ENCODE measurements around the gene FSTL4. TPM values are rescaled to one million over a fixed set of nuclear protein-coding genes. Genes with fewer than 3 reads are reported as not detected.

Gene FSTL4
- total RNA-seq, 4 donors from 2014 or later: 0.33 to 0.78 (median 0.34) TPM; not detected in 1

GRCh38 chr5:133330956-133331355, 281.4 kb downstream of the FSTL4 start:
- TF ChIP-seq POLR2A (IDR thresholded peaks at IDR 0.05; ENCODE audit: low read depth) (no peak), CTCF (IDR thresholded peaks at IDR 0.05) (no peak), EP300 (IDR thresholded peaks at IDR 0.05) (no peak), POLR2AphosphoS5 (IDR thresholded peaks at IDR 0.05) (no peak)
- peaks cover 0 to 5% (median 0%) of the 10 kb centered on the region in 4 donors for H3K27me3 ChIP-seq
- H3K27ac ChIP-seq (replicated peaks in 1 of 4): no peak overlapping the region
- H3K4me1 ChIP-seq: no peaks in the 10 kb centered on the region
- intact Hi-C loops (cut with DNase I): no loop called here
- H3K36me3 ChIP-seq: no peaks in the 10 kb centered on the region
- H3K4me3 ChIP-seq: no peak overlapping the region
- WGBS: 78% methylated on average over 2 of the region's 5 CpGs
- no peaks in the 10 kb centered on the region for H3K9me3 ChIP-seq
- DNase-seq (ENCODE audit: extremely low spot score): no peak

- H3K9me3 ChIP-seq: no peaks in the 10 kb centered on the region
- no peak overlapping the region for H3K27ac ChIP-seq (replicated peaks in 1 of 4)
- H3K4me3 ChIP-seq: no peak overlapping the region
- H3K27me3 ChIP-seq: no peaks in the 10 kb centered on the region
- TF ChIP-seq POLR2A (IDR thresholded peaks at IDR 0.05; ENCODE audit: low read depth): no peak
- no peak for TF ChIP-seq CTCF (IDR thresholded peaks at IDR 0.05)
- TF ChIP-seq EP300 (IDR thresholded peaks at IDR 0.05): no peak
- TF ChIP-seq POLR2AphosphoS5 (IDR thresholded peaks at IDR 0.05): no peak
- no peaks in the 10 kb centered on the region for H3K36me3 ChIP-seq
- H3K4me1 ChIP-seq: no peaks in the 10 kb centered on the region
- intact Hi-C loops (cut with DNase I): no loop called here
- 92% methylated on average over 11 of the region's 11 CpGs for WGBS
- DNase-seq (ENCODE audit: extremely low spot score): no peak
These were observed 283.5 kb downstream of the FSTL4 start for GRCh38 chr5:133328800-133329199.

- H3K4me1 ChIP-seq: no peaks in the 10 kb centered on the region
- H3K27ac ChIP-seq (replicated peaks in 1 of 4): no peak overlapping the region
- no peak overlapping the region for H3K4me3 ChIP-seq
- H3K27me3 ChIP-seq: no peaks in the 10 kb centered on the region
- no peak for DNase-seq (ENCODE audit: extremely low spot score)
- no peak for TF ChIP-seq EP300 (IDR thresholded peaks at IDR 0.05)
- TF ChIP-seq POLR2AphosphoS5 (IDR thresholded peaks at IDR 0.05): no peak
- TF ChIP-seq CTCF (IDR thresholded peaks at IDR 0.05): no peak
- TF ChIP-seq POLR2A (IDR thresholded peaks at IDR 0.05; ENCODE audit: low read depth): no peak
- 86% methylated on average over 4 of the region's 5 CpGs for WGBS
- H3K36me3 ChIP-seq: no peaks in the 10 kb centered on the region
- intact Hi-C loops (cut with DNase I): no loop called here
- H3K9me3 ChIP-seq: no peaks in the 10 kb centered on the region
These were observed 284.4 kb downstream of the FSTL4 start for GRCh38 chr5:133327946-133328401.

GRCh38 chr5:133326361-133326760, 286.0 kb downstream of the FSTL4 start:
- intact Hi-C loops (cut with DNase I): no loop called here
- H3K9me3 ChIP-seq: no peaks in the 10 kb centered on the region
- H3K27me3 ChIP-seq: no peaks in the 10 kb centered on the region
- DNase-seq (ENCODE audit: extremely low spot score): no peak
- no peak overlapping the region for H3K4me3 ChIP-seq
- TF ChIP-seq POLR2AphosphoS5 (IDR thresholded peaks at IDR 0.05) (no peak), CTCF (IDR thresholded peaks at IDR 0.05) (no peak), EP300 (IDR thresholded peaks at IDR 0.05) (no peak), POLR2A (IDR thresholded peaks at IDR 0.05; ENCODE audit: low read depth) (no peak)
- 89% methylated on average over 5 of the region's 5 CpGs for WGBS
- H3K27ac ChIP-seq (replicated peaks in 1 of 4): no peak overlapping the region
- H3K4me1 ChIP-seq: no peaks in the 10 kb centered on the region
- no peaks in the 10 kb centered on the region for H3K36me3 ChIP-seq

GRCh38 chr5:133325864-133326263, 286.5 kb downstream of the FSTL4 start:
- no peak overlapping the region for H3K4me3 ChIP-seq
- 91% methylated on average over 5 of the region's 5 CpGs for WGBS
- H3K27me3 ChIP-seq: no peaks in the 10 kb centered on the region
- no peaks in the 10 kb centered on the region for H3K4me1 ChIP-seq
- no peak for DNase-seq (ENCODE audit: extremely low spot score)
- no peaks in the 10 kb centered on the region for H3K9me3 ChIP-seq
- intact Hi-C loops (cut with DNase I): no loop called here
- no peak overlapping the region for H3K27ac ChIP-seq (replicated peaks in 1 of 4)
- H3K36me3 ChIP-seq: no peaks in the 10 kb centered on the region
- TF ChIP-seq CTCF (IDR thresholded peaks at IDR 0.05) (no peak), EP300 (IDR thresholded peaks at IDR 0.05) (no peak), POLR2AphosphoS5 (IDR thresholded peaks at IDR 0.05) (no peak), POLR2A (IDR thresholded peaks at IDR 0.05; ENCODE audit: low read depth) (no peak)
